Measurements from ENCODE around the gene TPPP. TPM values are rescaled to one million over a fixed set of nuclear protein-coding genes. Genes with fewer than 3 reads are reported as not detected.

TPPP gene
- total and polyA plus RNA-seq, 2 experiments from 2014 or later, result 3.7 to 7.7 TPM

- TF ChIP-seq CTCF (IDR thresholded peaks at IDR 0.05; ENCODE audit: low read depth, low read length), result no peak
- Histone ChIP-seq H3K4me1 (ENCODE audit: low read depth) (peaks cover 8% of the 10 kb centered on the region), H3K27me3 (no peaks in the 10 kb centered on the region), H3K9me3 (ENCODE audit: low read depth) (no peaks in the 10 kb centered on the region), H3K36me3 (no peaks in the 10 kb centered on the region), H3K4me3 (no peak overlapping the region), H3K27ac (no peak overlapping the region)
- DNase-seq (ENCODE audit: low read depth in 1 of 2, low spot score in 1 of 2), result no peak
Observed at GRCh38 chr5:670396-671270, 22.5 kb downstream of the TPPP start.

- no peaks in the 10 kb centered on the region for H3K36me3 ChIP-seq
- H3K4me3 ChIP-seq, result no peak overlapping the region
- no peaks in the 10 kb centered on the region for H3K9me3 ChIP-seq (ENCODE audit: low read depth)
- H3K27me3 ChIP-seq, result no peaks in the 10 kb centered on the region
- no peak overlapping the region for H3K27ac ChIP-seq
- peaks cover 8% of the 10 kb centered on the region for H3K4me1 ChIP-seq (ENCODE audit: low read depth)
- TF ChIP-seq CTCF (IDR thresholded peaks at IDR 0.05; ENCODE audit: low read depth, low read length), result no peak
- DNase-seq (ENCODE audit: low read depth in 1 of 2, low spot score in 1 of 2), result no peak
Observed at GRCh38 chr5:669842-670395, 23.2 kb downstream of the TPPP start.

DNA sequence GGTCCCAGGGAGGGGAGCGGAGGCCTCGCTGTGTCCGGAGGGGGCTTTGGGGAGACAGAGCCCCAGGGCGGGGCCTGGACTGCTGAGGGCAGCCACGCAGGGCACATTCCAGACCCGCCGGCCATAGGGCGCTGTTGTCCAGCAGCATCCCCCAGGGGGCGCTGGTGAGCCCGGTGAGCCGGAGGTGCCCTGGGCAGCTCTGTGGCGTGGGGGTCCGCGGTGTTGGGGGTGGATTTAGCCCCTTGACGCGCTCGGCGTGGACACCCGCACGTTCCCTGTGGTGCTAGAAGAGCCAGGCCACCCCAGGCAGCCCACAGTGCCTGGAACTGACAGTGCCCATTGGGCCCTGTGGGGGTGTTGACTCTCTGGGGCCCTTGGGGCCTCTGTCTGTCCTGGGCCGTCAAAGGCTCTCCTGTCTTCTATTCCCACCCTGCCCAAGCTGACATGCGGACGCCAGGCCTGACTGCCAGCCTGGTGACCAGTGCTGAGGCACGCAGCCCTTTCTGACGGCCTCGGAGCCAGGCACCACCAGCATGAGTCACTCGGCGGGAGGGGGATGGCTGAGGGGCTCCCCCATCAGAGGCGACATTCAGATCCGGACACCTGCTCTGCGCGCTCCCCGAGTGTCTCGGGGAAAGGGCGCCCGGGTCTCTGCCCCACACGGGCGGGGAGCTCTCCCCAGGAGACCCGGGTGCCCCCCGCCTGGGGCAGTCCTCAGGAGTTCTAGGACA, 23.9 kb downstream of the TPPP start:
- no peaks in the 10 kb centered on the region for H3K36me3 ChIP-seq
- H3K9me3 ChIP-seq (ENCODE audit: low read depth), result no peaks in the 10 kb centered on the region
- peaks cover 8% of the 10 kb centered on the region for H3K4me1 ChIP-seq (ENCODE audit: low read depth)
- no peaks in the 10 kb centered on the region for H3K27me3 ChIP-seq
- peak; percentile 41 to 57 for DNase-seq (ENCODE audit: low read depth in 1 of 2, low spot score in 1 of 2)
- TF ChIP-seq CTCF (IDR thresholded peaks at IDR 0.05; ENCODE audit: low read depth, low read length), result peak; percentile 86
- no peak overlapping the region for H3K4me3 ChIP-seq
- no peak overlapping the region for H3K27ac ChIP-seq

DNA sequence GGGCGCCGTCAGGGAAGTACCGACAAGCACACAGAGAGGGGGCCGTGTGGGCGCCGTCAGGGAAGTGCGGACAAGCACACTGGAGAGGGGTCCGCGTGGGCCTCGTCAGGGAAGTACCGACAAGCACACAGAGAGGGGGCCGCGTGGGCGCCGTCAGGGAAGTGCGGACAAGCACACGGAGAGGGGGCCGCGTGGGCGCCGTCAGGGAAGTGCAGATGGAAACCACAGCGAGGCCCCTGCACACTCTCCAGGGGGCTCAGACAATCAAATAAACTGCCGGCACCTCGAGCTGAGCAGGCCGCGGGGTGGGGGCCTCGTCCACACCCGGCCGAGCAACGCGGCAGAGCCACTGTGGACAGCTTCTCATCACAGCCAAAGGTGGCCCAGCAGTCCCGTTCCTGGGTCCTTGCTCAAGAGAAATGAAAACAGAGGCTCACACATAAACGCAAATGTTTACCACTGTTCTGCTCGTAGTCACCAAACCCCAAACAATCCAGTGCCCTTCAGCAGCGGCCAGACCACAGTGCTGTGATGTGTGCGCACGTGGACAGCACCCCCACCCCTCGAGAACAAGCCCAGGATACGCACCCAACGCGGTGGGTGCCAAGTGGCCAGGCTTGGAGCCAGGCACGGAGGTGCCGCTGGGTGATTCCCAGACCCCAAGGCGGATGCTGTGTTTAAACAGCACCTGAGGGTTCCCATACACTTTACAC, 24.7 kb downstream of the TPPP start:
- no peak for TF ChIP-seq CTCF (IDR thresholded peaks at IDR 0.05; ENCODE audit: low read depth, low read length)
- Histone ChIP-seq H3K27ac (no peak overlapping the region), H3K36me3 (no peaks in the 10 kb centered on the region), H3K4me1 (ENCODE audit: low read depth) (peaks cover 8% of the 10 kb centered on the region), H3K4me3 (no peak overlapping the region), H3K9me3 (ENCODE audit: low read depth) (no peaks in the 10 kb centered on the region), H3K27me3 (no peaks in the 10 kb centered on the region)
- DNase-seq (ENCODE audit: low read depth in 1 of 2, low spot score in 1 of 2), result no peak

GRCh38 chr5:666816-667498, 26.2 kb downstream of the TPPP start:
- Histone ChIP-seq H3K27ac (no peak overlapping the region), H3K4me3 (no peak overlapping the region), H3K9me3 (ENCODE audit: low read depth) (no peaks in the 10 kb centered on the region), H3K36me3 (no peaks in the 10 kb centered on the region), H3K4me1 (ENCODE audit: low read depth) (no peaks in the 10 kb centered on the region), H3K27me3 (no peaks in the 10 kb centered on the region)
- no peak for TF ChIP-seq CTCF (IDR thresholded peaks at IDR 0.05; ENCODE audit: low read depth, low read length)
- DNase-seq (ENCODE audit: low read depth in 1 of 2, low spot score in 1 of 2), result no peak

All from cardiac muscle cell (in vitro differentiated cells and primary cell).